Mesendoderm (in vitro differentiated cells): Measurements from ENCODE around the gene S1PR4.

ENCODE experiments used
- DNase-seq: peaks from one replicate; pipeline ENCODE4 v3.0.0; 2013
- H2AK5ac ChIP-seq: 2 replicates; pipeline ENCODE4 v1.6.1; 2013; ENCODE audit warnings: low read length, inconsistent platforms
- H2BK120ac ChIP-seq: 2 replicates; pipeline ENCODE4 v1.6.1; 2013; ENCODE audit warnings: low read depth, mild to moderate bottlenecking, low read length, moderate library complexity, mixed read lengths
- H2BK15ac ChIP-seq: replicated peaks from 2 replicates; pipeline ENCODE4 v1.6.1; 2013; ENCODE audit warnings: low read depth, mild to moderate bottlenecking, moderate library complexity
- H2BK5ac ChIP-seq: 2 replicates; pipeline ENCODE4 v1.6.1; 2013; ENCODE audit warnings: low read length, inconsistent platforms
- H3K18ac ChIP-seq: 2 replicates; pipeline ENCODE4 v1.6.1; 2013; ENCODE audit warnings: mild to moderate bottlenecking, low read length, mixed read lengths
- H3K23ac ChIP-seq: one replicate; pipeline ENCODE4 v1.6.1; 2013; ENCODE audit warnings: low read length
- H3K27ac ChIP-seq: 2 replicates; pipeline ENCODE4 v1.5.1; 2013; ENCODE audit warnings: low read depth, mild to moderate bottlenecking, inconsistent platforms, low read length, moderate library complexity
- H3K27me3 ChIP-seq: 2 replicates; pipeline ENCODE4 v1.6.1; 2013; ENCODE audit warnings: low read length, control low read depth, mild to moderate bottlenecking, inconsistent platforms; ENCODE audit not compliant: insufficient read depth, poor library complexity
- H3K36me3 ChIP-seq: 2 replicates; pipeline ENCODE4 v1.6.1; 2013; ENCODE audit warnings: low read length, inconsistent platforms; ENCODE audit not compliant: control insufficient read depth, insufficient read depth
- H3K4ac ChIP-seq: one replicate; pipeline ENCODE4 v1.6.1; 2013; ENCODE audit warnings: low read depth, mild to moderate bottlenecking, low read length, moderate library complexity
- H3K4me1 ChIP-seq: 2 replicates; pipeline ENCODE4 v1.6.1; 2013; ENCODE audit warnings: low read depth, low read length, inconsistent platforms; ENCODE audit not compliant: control insufficient read depth
- H3K4me2 ChIP-seq: 2 replicates; pipeline ENCODE4 v1.6.1; 2013; ENCODE audit warnings: low read length
- H3K4me3 ChIP-seq: 2 replicates; pipeline ENCODE4 v1.5.1; 2013; ENCODE audit warnings: mild to moderate bottlenecking, low read length
- H3K56ac ChIP-seq: one replicate; pipeline ENCODE4 v1.6.1; 2013; ENCODE audit warnings: low read length
- H3K79me1 ChIP-seq: 2 replicates; pipeline ENCODE4 v1.6.1; 2013; ENCODE audit warnings: low read length, inconsistent platforms
- H3K79me2 ChIP-seq: 2 replicates; pipeline ENCODE4 v1.6.1; 2013; ENCODE audit warnings: mild to moderate bottlenecking, low read length; ENCODE audit not compliant: control insufficient read depth, insufficient read depth
- H3K9ac ChIP-seq: 2 replicates; pipeline ENCODE4 v1.6.1; 2013; ENCODE audit warnings: low read length, inconsistent platforms
- H4K5ac ChIP-seq: one replicate; pipeline ENCODE4 v1.6.1; 2013; ENCODE audit warnings: low read length
- H4K8ac ChIP-seq: one replicate; pipeline ENCODE4 v1.6.1; 2013; ENCODE audit warnings: low read depth, mild to moderate bottlenecking, control low read depth, low read length, moderate library complexity
- WGBS: extraction: QIAGEN DNeasy Blood & Tissue Kit; methylation state at CpG from one replicate; pipeline ENCODE4 v1.1.7; 2013; ENCODE audit warnings: low lambda C conversion rate, missing lambda C conversion rate; ENCODE audit not compliant: insufficient coverage; ENCODE audit errors: extremely low coverage; 5-methylcytosine and 5-hydroxymethylcytosine counted together

The S1PR4 gene

GRCh38 chr19:3142781-3143337, 35.7 kb upstream of the S1PR4 start:
- no peak overlapping the region for H3K18ac ChIP-seq
- H4K8ac ChIP-seq: no peak overlapping the region
- H2AK5ac ChIP-seq: no peak overlapping the region
- WGBS: no CpG with 5 or more reads among the region's 11 CpGs
- H3K79me2 ChIP-seq: no peaks in the 10 kb centered on the region
- H3K27ac ChIP-seq: no peak overlapping the region
- no peak overlapping the region for H3K4me2 ChIP-seq
- H3K27me3 ChIP-seq: no peaks in the 10 kb centered on the region
- H3K4me1 ChIP-seq: no peaks in the 10 kb centered on the region
- no peak overlapping the region for H3K4me3 ChIP-seq
- H3K4ac ChIP-seq: no peak overlapping the region
- H3K23ac ChIP-seq: no peak overlapping the region
- no peak for DNase-seq
- H3K36me3 ChIP-seq: no peaks in the 10 kb centered on the region
- H3K79me1 ChIP-seq: no peaks in the 10 kb centered on the region
- H2BK120ac ChIP-seq: no peak overlapping the region
- H2BK5ac ChIP-seq: no peak overlapping the region
- H4K5ac ChIP-seq: no peak overlapping the region
- H3K9ac ChIP-seq: no peak overlapping the region
- no peak overlapping the region for H2BK15ac ChIP-seq
- H3K56ac ChIP-seq: no peak overlapping the region

GRCh38 chr19:3145909-3146676, 32.5 kb upstream of the S1PR4 start:
- Histone ChIP-seq H3K4me3 (no peak overlapping the region), H3K56ac (no peak overlapping the region), H3K27me3 (no peaks in the 10 kb centered on the region), H3K27ac (no peak overlapping the region), H3K79me2 (no peaks in the 10 kb centered on the region), H2BK5ac (no peak overlapping the region), H2BK15ac (no peak overlapping the region), H3K9ac (no peak overlapping the region), H2AK5ac (no peak overlapping the region), H3K18ac (no peak overlapping the region), H4K8ac (no peak overlapping the region), H3K36me3 (no peaks in the 10 kb centered on the region), H3K23ac (no peak overlapping the region), H2BK120ac (no peak overlapping the region), H3K4me1 (no peaks in the 10 kb centered on the region), H3K79me1 (no peaks in the 10 kb centered on the region), H3K4ac (no peak overlapping the region), H3K4me2 (no peak overlapping the region), H4K5ac (no peak overlapping the region)
- DNase-seq: no peak
- WGBS: no CpG with 5 or more reads among the region's 20 CpGs

GRCh38 chr19:3146677-3147100, 31.9 kb upstream of the S1PR4 start:
- Histone ChIP-seq H3K56ac (no peak overlapping the region), H3K23ac (no peak overlapping the region), H3K9ac (no peak overlapping the region), H4K8ac (no peak overlapping the region), H2BK5ac (no peak overlapping the region), H3K79me1 (no peaks in the 10 kb centered on the region), H2BK15ac (no peak overlapping the region), H3K18ac (no peak overlapping the region), H3K4ac (no peak overlapping the region), H4K5ac (no peak overlapping the region), H3K27me3 (no peaks in the 10 kb centered on the region), H3K4me1 (no peaks in the 10 kb centered on the region), H3K4me3 (no peak overlapping the region), H2AK5ac (no peak overlapping the region), H3K36me3 (no peaks in the 10 kb centered on the region), H3K27ac (no peak overlapping the region), H2BK120ac (no peak overlapping the region), H3K4me2 (no peak overlapping the region), H3K79me2 (no peaks in the 10 kb centered on the region)
- peak; percentile 23 for DNase-seq
- WGBS: no CpG with 5 or more reads among the region's 5 CpGs

GRCh38 chr19:3148503-3148902, 30.1 kb upstream of the S1PR4 start:
- Histone ChIP-seq H3K56ac (no peak overlapping the region), H4K5ac (no peak overlapping the region), H3K4ac (no peak overlapping the region), H3K79me2 (no peaks in the 10 kb centered on the region), H2AK5ac (no peak overlapping the region), H3K4me2 (no peak overlapping the region), H3K9ac (no peak overlapping the region), H2BK5ac (no peak overlapping the region), H3K27me3 (no peaks in the 10 kb centered on the region), H3K18ac (no peak overlapping the region), H2BK120ac (no peak overlapping the region), H3K27ac (no peak overlapping the region), H3K4me3 (no peak overlapping the region), H3K23ac (no peak overlapping the region), H3K36me3 (no peaks in the 10 kb centered on the region), H2BK15ac (no peak overlapping the region), H4K8ac (no peak overlapping the region), H3K79me1 (no peaks in the 10 kb centered on the region), H3K4me1 (no peaks in the 10 kb centered on the region)
- DNase-seq: no peak
- no CpG with 5 or more reads among the region's 20 CpGs for WGBS

- no peaks in the 10 kb centered on the region for H3K36me3 ChIP-seq
These were observed 29.5 kb upstream of the S1PR4 start for GRCh38 chr19:3149089-3149488.

More at GRCh38 chr19:3149089-3149488, 29.5 kb upstream of the S1PR4 start:
- Histone ChIP-seq H3K23ac (no peak overlapping the region), H3K4ac (no peak overlapping the region), H3K56ac (no peak overlapping the region), H4K5ac (no peak overlapping the region), H3K18ac (no peak overlapping the region), H3K4me2 (no peak overlapping the region), H3K4me1 (no peaks in the 10 kb centered on the region), H2BK5ac (no peak overlapping the region), H3K4me3 (no peak overlapping the region), H3K9ac (no peak overlapping the region), H3K27me3 (no peaks in the 10 kb centered on the region), H2BK15ac (no peak overlapping the region), H3K79me1 (no peaks in the 10 kb centered on the region), H3K79me2 (no peaks in the 10 kb centered on the region), H2AK5ac (no peak overlapping the region), H4K8ac (no peak overlapping the region), H3K27ac (no peak overlapping the region), H2BK120ac (no peak overlapping the region)
- no CpG with 5 or more reads among the region's 6 CpGs for WGBS
- DNase-seq: no peak
